Neural progenitor cell (in vitro differentiated cells): ENCODE data around the gene ARTN. TPM values are rescaled to one million over a fixed set of nuclear protein-coding genes. Genes with fewer than 3 reads are reported as not detected.

Source experiments
- DNase-seq: peaks from one replicate; pipeline ENCODE4 v3.0.0-alpha.2; 2016; ENCODE audit warnings: low spot score
- H2AFZ ChIP-seq: fragments of 200-600 bp; sonication (generic); replicated peaks from 2 replicates; pipeline ENCODE4 v1.6.1; 2016; ENCODE audit warnings: antibody characterized with exemption
- H3F3A ChIP-seq: fragments of 200-600 bp; sonication (generic); 2 replicates; pipeline ENCODE4 v1.6.1; 2016; ENCODE audit warnings: antibody characterized with exemption, low read depth
- H3K27ac ChIP-seq: fragments of 200-600 bp; sonication (generic); 2 replicates; pipeline ENCODE4 v1.5.1; 2016; ENCODE audit warnings: mild to moderate bottlenecking
- H3K27me3 ChIP-seq: fragments of 200-600 bp; sonication (generic); 2 replicates; pipeline ENCODE4 v1.6.1; 2016; ENCODE audit warnings: mild to moderate bottlenecking, moderate library complexity
- H3K36me3 ChIP-seq: fragments of 200-600 bp; sonication (generic); 2 replicates; pipeline ENCODE4 v1.5.1; 2016
- H3K4me1 ChIP-seq: fragments of 200-600 bp; sonication (generic); 2 replicates; pipeline ENCODE4 v1.6.1; 2016; ENCODE audit warnings: mixed run types
- H3K4me2 ChIP-seq: fragments of 200-600 bp; sonication (generic); 2 replicates; pipeline ENCODE4 v1.6.1; 2016
- H3K4me3 ChIP-seq: fragments of 200-600 bp; sonication (generic); 2 replicates; pipeline ENCODE4 v1.5.1; 2016
- H3K79me2 ChIP-seq: fragments of 200-600 bp; sonication (generic); 2 replicates; pipeline ENCODE4 v1.6.1; 2016; ENCODE audit warnings: low read depth
- H3K9ac ChIP-seq: fragments of 200-600 bp; sonication (generic); 2 replicates; pipeline ENCODE4 v1.6.1; 2016
- H3K9me3 ChIP-seq: fragments of 200-600 bp; sonication (generic); 2 replicates; pipeline ENCODE4 v1.5.1; 2016; ENCODE audit warnings: low read depth
- H4K20me1 ChIP-seq: fragments of 200-600 bp; sonication (generic); 2 replicates; pipeline ENCODE4 v1.6.1; 2016; ENCODE audit warnings: low read depth
- H3K27ac Mint-ChIP-seq: 3 replicates; pipeline ENCODE4 v1.8.0; 2021; ENCODE audit warnings: mixed read lengths
- H3K27me3 Mint-ChIP-seq: 2 replicates; pipeline ENCODE4 v1.8.0; 2022; ENCODE audit warnings: low read depth, mild to moderate bottlenecking, inconsistent platforms, moderate library complexity, mixed read lengths; ENCODE audit not compliant: insufficient read depth
- H3K36me3 Mint-ChIP-seq: 3 replicates; pipeline ENCODE4 v1.8.0; 2021; ENCODE audit warnings: mixed read lengths
- H3K4me1 Mint-ChIP-seq: 3 replicates; pipeline ENCODE4 v1.8.0; 2021; ENCODE audit warnings: mixed read lengths
- H3K4me3 Mint-ChIP-seq: 3 replicates; pipeline ENCODE4 v1.8.0; 2021; ENCODE audit warnings: mild to moderate bottlenecking, moderate library complexity, mixed read lengths
- H3K9me3 Mint-ChIP-seq: 3 replicates; pipeline ENCODE4 v1.8.0; 2020; ENCODE audit warnings: mixed read lengths
- EZH2 ChIP-seq: fragments of 200-600 bp; sonication (generic); IDR thresholded peaks from 2 replicates; pipeline ENCODE4 v1.6.1; 2017; ENCODE audit warnings: antibody characterized with exemption, mild to moderate bottlenecking, moderate library complexity
- EZH2phosphoT487 ChIP-seq: fragments of 200-600 bp; sonication (generic); IDR thresholded peaks from 2 replicates; pipeline ENCODE4 v1.6.1; 2017; ENCODE audit warnings: antibody characterized with exemption
- total RNA-seq: library from RNA; depleted of rRNA; stranded (reverse); fragments of >200 nt; gene quantifications from 2 replicates; pipeline ENCODE4 v1.2.3, GENCODE V29; 2015; ENCODE audit warnings: low replicate concordance
- TF ChIP-seq, protein P1 (sequence below): fragments of 200-600 bp; sonication (generic); IDR thresholded peaks from 2 replicates; pipeline ENCODE4 v1.5.1; 2017; ENCODE audit warnings: antibody characterized with exemption, mild to moderate bottlenecking

ARTN gene
- total RNA-seq, 1 donor from 2014 or later = 4.1 TPM

DNA sequence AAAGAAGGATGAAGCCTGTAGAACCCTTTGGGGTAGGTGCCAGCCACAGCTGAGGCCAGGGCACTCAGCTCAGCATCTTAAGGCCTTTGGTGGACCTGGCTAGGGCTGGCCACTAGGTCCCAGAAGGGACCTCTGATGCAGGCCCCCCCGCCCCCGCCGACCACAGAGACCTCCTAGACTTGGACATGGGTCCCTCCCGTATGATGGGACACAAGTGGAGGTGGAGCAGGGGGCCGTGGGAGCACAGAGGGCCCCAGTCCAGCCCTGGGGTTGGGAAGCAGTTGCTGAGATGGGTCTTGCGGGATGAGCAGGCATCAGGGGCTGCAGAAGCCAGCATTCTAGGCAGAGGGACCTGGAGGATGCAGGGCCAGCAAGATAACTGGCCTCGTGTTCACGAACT is 48.6 kb downstream of the ARTN start:
- peaks cover 15% of the 10 kb centered on the region for H3K79me2 ChIP-seq
- peak overlapping the region; percentile 65 for H3K4me3 Mint-ChIP-seq
- peaks cover 33% of the 10 kb centered on the region for H3K36me3 Mint-ChIP-seq

DNA sequence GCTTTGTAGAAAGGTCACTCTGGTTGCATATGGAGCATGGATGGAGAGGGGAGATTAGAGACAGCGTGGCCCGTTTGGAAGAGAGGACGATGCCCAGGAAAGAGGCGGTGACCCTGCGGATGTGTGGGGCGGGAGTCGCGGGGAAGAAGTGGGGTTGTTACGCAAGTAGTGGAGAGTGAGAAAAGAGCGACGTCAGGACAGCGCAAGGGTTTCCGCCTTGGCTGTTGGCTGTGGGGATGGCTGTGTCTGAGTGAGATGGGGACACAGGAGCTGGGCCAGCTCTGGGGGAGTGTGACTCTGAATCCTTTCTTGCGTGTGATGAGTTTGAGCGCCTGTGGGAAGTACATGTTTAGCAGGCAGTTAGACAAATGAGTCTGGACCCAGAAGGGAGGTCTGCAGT is 49.2 kb downstream of the ARTN start:
- Mint-ChIP-seq H3K36me3 (peaks cover 31% of the 10 kb centered on the region), H3K27me3 (peaks cover 4% of the 10 kb centered on the region), H3K4me3 (peak overlapping the region; percentile 19), H3K9me3 (no peaks in the 10 kb centered on the region), H3K4me1 (peaks cover 27% of the 10 kb centered on the region), H3K27ac (no peak overlapping the region)
- Histone ChIP-seq H3K4me3 (no peak overlapping the region), H3K27me3 (no peaks in the 10 kb centered on the region), H3K27ac (no peak overlapping the region), H3F3A (peaks cover 16% of the 10 kb centered on the region), H3K4me2 (no peak overlapping the region), H2AFZ (no peak overlapping the region), H3K9ac (no peak overlapping the region), H3K79me2 (peaks cover 15% of the 10 kb centered on the region), H3K9me3 (no peaks in the 10 kb centered on the region), H3K36me3 (no peaks in the 10 kb centered on the region), H4K20me1 (peaks cover 17% of the 10 kb centered on the region), H3K4me1 (peaks cover 5% of the 10 kb centered on the region)
- TF ChIP-seq EZH2 (no peak), EZH2phosphoT487 (no peak)
- TF ChIP-seq, protein P1, sequence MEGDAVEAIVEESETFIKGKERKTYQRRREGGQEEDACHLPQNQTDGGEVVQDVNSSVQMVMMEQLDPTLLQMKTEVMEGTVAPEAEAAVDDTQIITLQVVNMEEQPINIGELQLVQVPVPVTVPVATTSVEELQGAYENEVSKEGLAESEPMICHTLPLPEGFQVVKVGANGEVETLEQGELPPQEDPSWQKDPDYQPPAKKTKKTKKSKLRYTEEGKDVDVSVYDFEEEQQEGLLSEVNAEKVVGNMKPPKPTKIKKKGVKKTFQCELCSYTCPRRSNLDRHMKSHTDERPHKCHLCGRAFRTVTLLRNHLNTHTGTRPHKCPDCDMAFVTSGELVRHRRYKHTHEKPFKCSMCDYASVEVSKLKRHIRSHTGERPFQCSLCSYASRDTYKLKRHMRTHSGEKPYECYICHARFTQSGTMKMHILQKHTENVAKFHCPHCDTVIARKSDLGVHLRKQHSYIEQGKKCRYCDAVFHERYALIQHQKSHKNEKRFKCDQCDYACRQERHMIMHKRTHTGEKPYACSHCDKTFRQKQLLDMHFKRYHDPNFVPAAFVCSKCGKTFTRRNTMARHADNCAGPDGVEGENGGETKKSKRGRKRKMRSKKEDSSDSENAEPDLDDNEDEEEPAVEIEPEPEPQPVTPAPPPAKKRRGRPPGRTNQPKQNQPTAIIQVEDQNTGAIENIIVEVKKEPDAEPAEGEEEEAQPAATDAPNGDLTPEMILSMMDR = no peak
- no peak for DNase-seq

More for the DNA sequence above, 48.6 kb downstream of the ARTN start:
- H3K27ac Mint-ChIP-seq = no peak overlapping the region
- no peaks in the 10 kb centered on the region for H3K9me3 ChIP-seq
- H3K27me3 ChIP-seq = no peaks in the 10 kb centered on the region
- H2AFZ ChIP-seq = no peak overlapping the region
- H3F3A ChIP-seq = peaks cover 21% of the 10 kb centered on the region
- TF ChIP-seq EZH2 (no peak), EZH2phosphoT487 (no peak)
- TF ChIP-seq, protein P1 = no peak
- peaks cover 4% of the 10 kb centered on the region for H3K27me3 Mint-ChIP-seq
- H3K36me3 ChIP-seq = no peaks in the 10 kb centered on the region
- H3K9ac ChIP-seq = no peak overlapping the region
- no peaks in the 10 kb centered on the region for H3K9me3 Mint-ChIP-seq
- peaks cover 5% of the 10 kb centered on the region for H3K4me1 ChIP-seq
- DNase-seq = no peak
- H3K4me3 ChIP-seq = no peak overlapping the region
- H3K4me2 ChIP-seq = no peak overlapping the region
- H4K20me1 ChIP-seq = peaks cover 19% of the 10 kb centered on the region
- no peak overlapping the region for H3K27ac ChIP-seq
- H3K4me1 Mint-ChIP-seq = peaks cover 33% of the 10 kb centered on the region

DNA sequence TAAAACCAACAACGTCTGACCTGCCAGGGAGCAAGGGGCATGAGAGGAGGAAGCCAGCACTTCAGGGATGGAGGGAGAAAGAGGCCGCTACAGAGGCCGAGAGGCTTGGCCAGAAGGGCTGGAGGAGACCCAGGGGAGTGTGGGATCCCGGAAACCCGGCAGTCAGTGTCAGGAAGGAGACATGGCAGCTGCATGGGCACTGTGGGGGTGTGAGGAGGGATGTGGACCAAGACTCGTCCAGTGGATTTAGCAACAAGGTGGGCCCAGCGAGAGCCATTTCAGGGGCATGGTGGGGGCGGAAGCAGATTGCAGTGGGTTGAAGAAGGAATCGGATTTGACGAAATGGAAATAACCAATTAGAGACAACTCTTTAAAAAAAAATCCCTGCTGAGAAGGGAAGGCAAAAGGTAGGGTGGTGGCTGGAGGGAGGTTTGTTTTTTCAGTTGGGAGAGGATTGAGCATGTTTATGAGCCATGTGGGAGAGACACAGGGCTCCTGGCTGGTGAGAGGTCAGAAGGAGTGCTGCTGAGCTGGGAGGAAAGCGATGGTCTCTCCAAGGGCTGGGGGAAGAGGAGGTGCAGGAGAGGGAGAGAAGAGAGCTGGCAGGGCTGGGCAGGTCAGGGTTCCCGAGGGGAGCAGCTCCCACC is 49.8 kb downstream of the ARTN start:
- Histone ChIP-seq H3K4me2 (no peak overlapping the region), H3K4me1 (peaks cover 5% of the 10 kb centered on the region), H3K79me2 (peaks cover 15% of the 10 kb centered on the region), H3K27ac (no peak overlapping the region), H3F3A (peaks cover 10% of the 10 kb centered on the region), H4K20me1 (peaks cover 11% of the 10 kb centered on the region), H3K36me3 (no peaks in the 10 kb centered on the region), H3K4me3 (no peak overlapping the region), H3K9me3 (no peaks in the 10 kb centered on the region), H3K9ac (no peak overlapping the region), H3K27me3 (no peaks in the 10 kb centered on the region), H2AFZ (no peak overlapping the region)
- H3K9me3 Mint-ChIP-seq = no peaks in the 10 kb centered on the region
- TF ChIP-seq, protein P1 = no peak
- TF ChIP-seq EZH2phosphoT487 (no peak), EZH2 (no peak)
- H3K27ac Mint-ChIP-seq = peak overlapping the region; percentile 62
- peaks cover 31% of the 10 kb centered on the region for H3K36me3 Mint-ChIP-seq
- peaks cover 4% of the 10 kb centered on the region for H3K27me3 Mint-ChIP-seq
- peaks cover 22% of the 10 kb centered on the region for H3K4me1 Mint-ChIP-seq
- no peak for DNase-seq
- peak overlapping the region; percentile 63 for H3K4me3 Mint-ChIP-seq
